H1 (cell line): Measurements from ENCODE around the gene VN1R5. TPM values are rescaled to one million over a fixed set of nuclear protein-coding genes. Genes with fewer than 3 reads are reported as not detected.
A peak's percentile ranks its signal among the peaks of the same experiment; 100 is the strongest.

Experiments used
- CTCF ChIA-PET: fragments of 300-600 bp; sonication (Branson Sonifier 250); formaldehyde crosslinking; loops from one replicate; lab custom pipeline; 2021; ENCODE audit not compliant: partially characterized antibody; lab: Charles Lee
- POLR2A ChIA-PET: fragments of 300-600 bp; sonication (Branson Sonifier 250); formaldehyde crosslinking; loops from one replicate; lab custom pipeline; 2021; ENCODE audit warnings: inconsistent platforms; ENCODE audit not compliant: partially characterized antibody; lab: Charles Lee
- DNase-seq, 2 experiments: peaks; one replicate each; pipeline versions ENCODE4 v3.0.0 to v3.0.0-alpha.2; 2010 to 2022; ENCODE audit warnings: low spot score in 2 of 2, low read depth in 1 of 2, mixed read lengths in 1 of 2
- FAIRE-seq: peaks from 2 replicates; lab custom pipeline; 2011; peaks lifted over from hg19 to GRCh38; lab: Jason Lieb, UNC
- H2AFZ ChIP-seq: 2 replicates; pipeline ENCODE4 v1.8.1; 2012; ENCODE audit warnings: low read length, inconsistent platforms
- H2AK5ac ChIP-seq: 2 replicates; pipeline ENCODE4 v1.6.1; 2013; ENCODE audit warnings: low read depth, low read length
- H2BK120ac ChIP-seq: replicated peaks from 2 replicates; pipeline ENCODE3; 2013; ENCODE audit warnings: low read depth, low read length, inconsistent platforms
- H2BK12ac ChIP-seq: 2 replicates; pipeline ENCODE4 v1.6.1; 2013; ENCODE audit warnings: low read depth, low read length
- H2BK15ac ChIP-seq: 2 replicates; pipeline ENCODE4 v1.6.1; 2013; ENCODE audit warnings: low read length
- H2BK20ac ChIP-seq: 2 replicates; pipeline ENCODE4 v1.6.1; 2013; ENCODE audit warnings: low read length
- H2BK5ac ChIP-seq: 2 replicates; pipeline ENCODE4 v1.6.1; 2013; ENCODE audit warnings: low read depth, low read length
- H3K14ac ChIP-seq: 2 replicates; pipeline ENCODE4 v1.6.1; 2013; ENCODE audit warnings: inconsistent platforms; ENCODE audit not compliant: insufficient read length
- H3K18ac ChIP-seq: 2 replicates; pipeline ENCODE4 v1.6.1; 2013; ENCODE audit warnings: low read length; ENCODE audit errors: extremely low read depth
- H3K23ac ChIP-seq: 2 replicates; pipeline ENCODE4 v1.6.1; 2013; ENCODE audit warnings: inconsistent platforms; ENCODE audit not compliant: insufficient read length
- H3K23me2 ChIP-seq: 2 replicates; pipeline ENCODE4 v1.6.1; 2013; ENCODE audit warnings: low read depth, low read length
- H3K27ac ChIP-seq: 2 replicates; pipeline ENCODE4 v1.6.1; 2011; ENCODE audit warnings: low read depth, low read length, inconsistent platforms
- H3K27me3 ChIP-seq, 4 experiments: replicated peaks in 1 of 4; 1 replicate in 1 of 4; 2 replicates in 3 of 4; pipeline versions ENCODE4 v1.6.1 to v1.8.1; 2011 to 2013; ENCODE audit warnings: low read length in 3 of 4, mild to moderate bottlenecking in 3 of 4, inconsistent platforms in 2 of 4, mixed read lengths in 2 of 4, moderate library complexity in 1 of 4; ENCODE audit not compliant: control insufficient read depth in 3 of 4, insufficient read depth in 3 of 4; ENCODE audit errors: extremely low read depth in 1 of 4
- H3K36me3 ChIP-seq, 4 experiments: 2 replicates each; pipeline versions ENCODE4 v1.6.1 to v1.8.1; 2011 to 2013; ENCODE audit warnings: mild to moderate bottlenecking in 4 of 4, low read length in 3 of 4, moderate library complexity in 2 of 4, control low read depth in 1 of 4, inconsistent platforms in 1 of 4; ENCODE audit not compliant: insufficient read depth in 4 of 4, control insufficient read depth in 2 of 4
- H3K4ac ChIP-seq: replicated peaks from 2 replicates; pipeline ENCODE3; 2013; ENCODE audit warnings: low read length, low read depth, mixed read lengths, inconsistent platforms; ENCODE audit not compliant: insufficient read length
- H3K4me1 ChIP-seq, 4 experiments: replicated peaks in 1 of 4; 1 replicate in 1 of 4; 2 replicates in 3 of 4; pipeline versions ENCODE4 v1.6.1 to v1.8.1; 2011 to 2013; ENCODE audit warnings: low read length in 3 of 4, inconsistent platforms in 2 of 4, mixed read lengths in 1 of 4; ENCODE audit not compliant: insufficient read depth in 4 of 4, control insufficient read depth in 3 of 4
- H3K4me2 ChIP-seq, 2 experiments: 2 replicates each; pipeline versions ENCODE4 v1.6.1 to v1.8.1; 2011 to 2013; ENCODE audit warnings: low read depth in 2 of 2, low read length in 2 of 2, control low read depth in 1 of 2, inconsistent platforms in 1 of 2, mild to moderate bottlenecking in 1 of 2; ENCODE audit not compliant: insufficient read depth in 1 of 2
- H3K4me3 ChIP-seq, 4 experiments: fragments of 200-600, 300-600 bp in 1 of 4; sonication (generic), shearing (Covaris generic), sonication (Bioruptor Twin) in 1 of 4; 2 replicates each; pipeline versions ENCODE4 v1.5.1 to v1.8.1; 2011 to 2016; ENCODE audit warnings: low read length in 4 of 4, low read depth in 3 of 4, control low read depth in 2 of 4, inconsistent platforms in 2 of 4, mild to moderate bottlenecking in 2 of 4, mixed read lengths in 1 of 4, moderate library complexity in 1 of 4; ENCODE audit not compliant: insufficient read depth in 2 of 4; ENCODE audit errors: extremely low read depth in 1 of 4
- H3K56ac ChIP-seq: replicated peaks from 2 replicates; pipeline ENCODE3; 2013; ENCODE audit warnings: low read depth, mild to moderate bottlenecking, mixed read lengths, low read length, inconsistent platforms; ENCODE audit not compliant: insufficient read length
- H3K79me1 ChIP-seq: 2 replicates; pipeline ENCODE4 v1.6.1; 2013; ENCODE audit warnings: low read depth, low read length, control low read depth
- H3K79me2 ChIP-seq, 2 experiments: 2 replicates each; pipeline versions ENCODE4 v1.6.1 to v1.8.1; 2012 to 2013; ENCODE audit warnings: low read length in 2 of 2, mild to moderate bottlenecking in 2 of 2, inconsistent platforms in 1 of 2; ENCODE audit not compliant: insufficient read depth in 2 of 2, control insufficient read depth in 1 of 2
- H3K9ac ChIP-seq, 4 experiments: replicated peaks in 1 of 4; 1 replicate in 1 of 4; 2 replicates in 3 of 4; pipeline versions ENCODE4 v1.6.1 to v1.8.1; 2011 to 2013; ENCODE audit warnings: low read depth in 3 of 4, low read length in 3 of 4, control low read depth in 2 of 4, mild to moderate bottlenecking in 2 of 4, moderate library complexity in 2 of 4, inconsistent platforms in 1 of 4; ENCODE audit errors: extremely low read depth in 1 of 4
- H3K9me3 ChIP-seq, 2 experiments: 2 replicates each; pipeline versions ENCODE4 v1.6.1 to v1.8.1; 2012 to 2013; ENCODE audit warnings: mild to moderate bottlenecking in 2 of 2, moderate library complexity in 2 of 2, control low read depth in 1 of 2, inconsistent platforms in 1 of 2, low read depth in 1 of 2, low read length in 1 of 2, mixed read lengths in 1 of 2; ENCODE audit not compliant: insufficient read depth in 2 of 2
- H4K20me1 ChIP-seq, 2 experiments: replicated peaks in 1 of 2; 2 replicates each; pipeline versions ENCODE3 to v1.8.1; 2011 to 2013; ENCODE audit warnings: inconsistent platforms in 2 of 2, low read length in 2 of 2, mild to moderate bottlenecking in 1 of 2; ENCODE audit not compliant: insufficient read depth in 2 of 2, control insufficient read depth in 1 of 2
- H4K5ac ChIP-seq: 2 replicates; pipeline ENCODE4 v1.6.1; 2013; ENCODE audit warnings: low read length, low read depth, mixed read lengths, inconsistent platforms; ENCODE audit not compliant: insufficient read length
- H4K8ac ChIP-seq: 2 replicates; pipeline ENCODE4 v1.8.0; 2013; ENCODE audit warnings: mild to moderate bottlenecking, moderate library complexity, low read length, inconsistent platforms; ENCODE audit not compliant: insufficient read depth; ENCODE audit errors: extremely low read depth
- H4K91ac ChIP-seq: replicated peaks from 2 replicates; pipeline ENCODE3; 2013; ENCODE audit warnings: low read length, mixed read lengths, inconsistent platforms; ENCODE audit not compliant: insufficient read length
- BCL11A ChIP-seq, 2 experiments: IDR thresholded peaks; one replicate each; pipeline ENCODE4 v1.6.1; 2011; ENCODE audit warnings: low read depth in 2 of 2, low read length in 2 of 2, mild to moderate bottlenecking in 2 of 2
- CHD1 ChIP-seq: IDR thresholded peaks from 2 replicates; pipeline ENCODE4 v1.6.1; 2012; ENCODE audit warnings: low read depth, low read length, improper control_type of control experiment
- CREB1 ChIP-seq: IDR thresholded peaks from 2 replicates; pipeline ENCODE4 v1.6.1; 2012; ENCODE audit warnings: inconsistent platforms
- FOSL1 ChIP-seq: IDR thresholded peaks from 2 replicates; pipeline ENCODE4 v1.6.1; 2011; ENCODE audit warnings: mild to moderate bottlenecking, low read depth, low read length, moderate library complexity; ENCODE audit not compliant: insufficient read depth
- JUN ChIP-seq: IDR thresholded peaks from 2 replicates; pipeline ENCODE4 v1.6.1; 2011; ENCODE audit warnings: low read depth, mild to moderate bottlenecking, improper control_type of control experiment, low read length
- JUND ChIP-seq: IDR thresholded peaks from 2 replicates; pipeline ENCODE4 v1.6.1; 2011; ENCODE audit warnings: mild to moderate bottlenecking, improper control_type of control experiment, low read length
- MAX ChIP-seq: IDR thresholded peaks from 2 replicates; pipeline ENCODE4 v1.6.1; 2012; ENCODE audit warnings: inconsistent platforms
- NRF1 ChIP-seq: IDR thresholded peaks from 2 replicates; pipeline ENCODE4 v1.6.1; 2011; ENCODE audit warnings: mild to moderate bottlenecking, low read depth, low read length, improper control_type of control experiment
- POLR2AphosphoS5 ChIP-seq: IDR thresholded peaks from 2 replicates; pipeline ENCODE4 v1.6.1; 2011; ENCODE audit warnings: low read depth, low read length
- TAF7 ChIP-seq: optimal IDR thresholded peaks from 2 replicates; pipeline ENCODE3; 2011; ENCODE audit warnings: low read depth, mild to moderate bottlenecking, inconsistent platforms, low read length, moderate library complexity, borderline replicate concordance
- YY1 ChIP-seq: IDR thresholded peaks from 2 replicates; pipeline ENCODE4 v1.6.1; 2011; ENCODE audit warnings: low read depth, mild to moderate bottlenecking, low read length
- WGBS, 2 experiments: shearing (Covaris generic) in 1 of 2; methylation state at CpG; one replicate each; pipeline versions ENCODE4 v1.1.6 to v1.1.7; 2013 to 2015; ENCODE audit warnings: low lambda C conversion rate in 2 of 2, mixed read lengths in 2 of 2, inconsistent platforms in 1 of 2, low coverage in 1 of 2, missing lambda C conversion rate in 1 of 2; ENCODE audit not compliant: insufficient replicate concordance in 2 of 2, insufficient coverage in 1 of 2, insufficient read length in 1 of 2; ENCODE audit errors: extremely low coverage in 1 of 2, missing lambda C conversion rate in 1 of 2; 5-methylcytosine and 5-hydroxymethylcytosine counted together
- polyA plus RNA-seq, 7 experiments: library from polyadenylated mRNA; depleted of rRNA in 3 of 7; stranded (reverse) in 5 of 7; unstranded in 2 of 7; fragments of >200 nt in 5 of 7; fragments of 200-250 nt in 2 of 7; gene quantifications; 1 replicate in 5 of 7; 2 replicates in 1 of 7; 4 replicates in 1 of 7; pipeline versions ENCODE4 v1.2.1 to v1.2.3, GENCODE V29; 2011 to 2013; ENCODE audit warnings: missing spikeins in 2 of 7, mixed read lengths in 2 of 7
- total RNA-seq: library from RNA; stranded (reverse); fragmentation: NEBNext Ultra II Directional; extraction: Animal tissue kit (Norgen Biotek cat#: 25700); gene quantifications from 2 replicates; pipeline ENCODE4 v1.2.1, GENCODE V29; 2021
- TF ChIP-seq, protein P1 (sequence below): IDR thresholded peaks from 2 replicates; pipeline ENCODE4 v1.6.1; 2011; ENCODE audit warnings: low read length, improper control_type of control experiment

Gene VN1R5
- total and polyA plus RNA-seq, 2 of the 8 experiments (the other 6 are each of a cell fraction or from before 2014, with no cell fraction given), result not detected

DNA sequence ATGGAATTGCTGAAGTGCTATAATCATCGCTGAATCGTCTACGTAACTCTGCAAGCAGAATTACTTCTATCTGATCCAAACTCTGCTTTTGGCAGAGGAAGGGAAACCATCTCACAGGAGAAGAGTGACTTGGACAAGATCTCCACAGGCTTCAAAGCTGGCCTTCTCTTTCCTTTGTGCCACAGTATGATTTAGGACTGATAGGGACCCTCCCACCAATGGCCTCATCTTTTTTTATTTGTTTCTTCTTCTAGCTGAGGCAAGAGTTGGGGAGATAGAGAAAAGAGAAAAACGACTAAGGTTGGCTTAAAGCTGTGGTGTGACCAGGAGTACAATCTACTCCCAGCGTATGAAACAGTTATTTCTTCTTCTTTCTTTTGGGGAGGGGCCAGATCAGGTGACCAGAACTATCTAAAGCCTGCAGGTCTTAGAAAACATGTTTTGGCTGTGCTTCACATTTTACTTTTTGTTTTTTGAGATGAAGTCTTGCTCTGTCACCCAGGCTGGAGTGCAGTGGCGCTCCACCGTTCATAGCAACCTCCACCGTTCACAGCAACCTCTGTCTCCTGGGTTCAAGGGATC lies 40.8 kb downstream of the VN1R5 start:
- 93% methylated on average over 8 of the region's 8 CpGs; no CpG with 5 or more reads in 1 of the 2 experiments for WGBS, 2 experiments
- Histone ChIP-seq H3K27me3 (no peaks in the 10 kb centered on the region), H2BK15ac (0 out of 2 replicates have a peak overlapping the region, but pooled peaks have one; percentile 16), H3K14ac (no peak overlapping the region), H2BK5ac (peak overlapping the region; percentile 27; the same call in 1 of the 2 replicates), H3K9me3 (peaks cover 0 to 8% of the 10 kb centered on the region in 2 experiments; a peak in 1 of 4 replicates), H3K23me2 (no peaks in the 10 kb centered on the region; the same call in 1 of the 2 replicates), H3K9ac (no peak overlapping the region), H4K5ac (no peak overlapping the region), H3K18ac (peak overlapping the region; percentile 76; the same call in 1 of the 2 replicates), H2BK120ac (peak overlapping the region; percentile 12), H3K79me2 (no peaks in the 10 kb centered on the region), H4K91ac (no peak overlapping the region), H3K4me3 (no peak overlapping the region; a peak in 1 of 8 replicates), H3K4me2 (no peak overlapping the region), H2AFZ (no peak overlapping the region), H3K27ac (no peak overlapping the region), H2BK20ac (peak overlapping the region; percentile 48; the same call in 1 of the 2 replicates), H3K56ac (no peak overlapping the region), H2AK5ac (peak overlapping the region; percentile 89; the same call in 1 of the 2 replicates), H4K20me1 (no peaks in the 10 kb centered on the region), H3K23ac (no peak overlapping the region), H4K8ac (no peak overlapping the region), H3K79me1 (peaks cover 4% of the 10 kb centered on the region; the same call in 1 of the 2 replicates), H3K4ac (no peak overlapping the region), H3K36me3 (peaks cover 17 to 29% (median 22%) of the 10 kb centered on the region in 4 experiments), H3K4me1 (peaks cover 23 to 50% (median 46%) of the 10 kb centered on the region in 4 experiments), H2BK12ac (no peak overlapping the region)
- no peak for DNase-seq
- CTCF ChIA-PET, result interaction anchor here (1.0 kb wide), 1 partner anchor 9 kb away, joined by 4 read pairs; no protein-coding TSS in a partner anchor
- POLR2A ChIA-PET, result interaction anchor here (1.8 to 8.1 kb wide), 3 partner anchors 12 to 35 kb away, joined by 5 to 46 read pairs (median 5); partner anchors contain the start of gene ZNF496
- FAIRE-seq, result no peak
- no peak for TF ChIP-seq TAF7
- TF ChIP-seq CHD1, result no peak
- TF ChIP-seq POLR2AphosphoS5, result no peak
- no peak for TF ChIP-seq NRF1
- no peak for TF ChIP-seq JUND
- TF ChIP-seq FOSL1, result no peak
- no peak for TF ChIP-seq MAX
- no peak for TF ChIP-seq YY1
- TF ChIP-seq BCL11A (IDR thresholded peaks at IDR 0.05; ENCODE audit: low read depth in 2 of 2, low read length in 2 of 2), result no peak
- no peak for TF ChIP-seq JUN
- TF ChIP-seq, protein P1, sequence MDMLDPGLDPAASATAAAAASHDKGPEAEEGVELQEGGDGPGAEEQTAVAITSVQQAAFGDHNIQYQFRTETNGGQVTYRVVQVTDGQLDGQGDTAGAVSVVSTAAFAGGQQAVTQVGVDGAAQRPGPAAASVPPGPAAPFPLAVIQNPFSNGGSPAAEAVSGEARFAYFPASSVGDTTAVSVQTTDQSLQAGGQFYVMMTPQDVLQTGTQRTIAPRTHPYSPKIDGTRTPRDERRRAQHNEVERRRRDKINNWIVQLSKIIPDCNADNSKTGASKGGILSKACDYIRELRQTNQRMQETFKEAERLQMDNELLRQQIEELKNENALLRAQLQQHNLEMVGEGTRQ, result no peak
- TF ChIP-seq CREB1, result no peak
